K562 (cell line): ENCODE results near the gene C10orf53. TPM values are rescaled to one million over a fixed set of nuclear protein-coding genes. Genes with fewer than 3 reads are reported as not detected.

Experiments
- ATAC-seq: fragments of 200-7000 bp; cut with Tn5 transposase; 3 replicates; pipeline ENCODE4 v1.9.1; 2020; ENCODE audit warnings: moderate library complexity
- BruUV-seq: library from RNA; stranded (reverse); fragments of 400-500 nt; replicated peaks from 2 replicates; lab custom pipeline; 2021; lab: Mats Ljungman, UMichigan
- CTCF ChIA-PET: fragments of 300-600 bp; formaldehyde crosslinking; extraction: SDS; loops from one replicate; lab custom pipeline; 2021; ENCODE audit warnings: low intra/inter-chr PET ratio; lab: Yijun Ruan, JAX
- POLR2A ChIA-PET: fragments of 300-600, 350-650 bp; sonication (Branson Sonifier 250); formaldehyde crosslinking; extraction: SDS; loops from one replicate; lab custom pipeline; 2021; ENCODE audit warnings: antibody characterized with exemption, inconsistent platforms; lab: Yijun Ruan, JAX
- DNase-seq, 4 experiments: peaks; one replicate each; pipeline versions ENCODE4 v3.0.0 to v3.0.0-alpha.2; 2011 to 2018; ENCODE audit warnings: low spot score in 3 of 4, mixed read lengths in 3 of 4; ENCODE audit errors: extremely low read depth in 1 of 4
- FAIRE-seq: peaks from 2 replicates; lab custom pipeline; 2011; peaks lifted over from hg19 to GRCh38; lab: Jason Lieb, UNC
- H2AFZ ChIP-seq: 2 replicates; pipeline ENCODE4 v1.6.0; 2011; ENCODE audit warnings: low read depth, low read length, control low read depth, inconsistent platforms
- H3K27ac ChIP-seq: fragments of 200-600 bp; 3 replicates; pipeline ENCODE4 v1.8.0; 2011; ENCODE audit warnings: low read depth, mild to moderate bottlenecking, control low read depth, inconsistent platforms, low read length, moderate library complexity, mixed read lengths; ENCODE audit errors: extremely low read depth
- H3K27me3 ChIP-seq, 2 experiments: fragments of 300-600 bp in 1 of 2; 2 replicates in 1 of 2; 3 replicates in 1 of 2; pipeline versions ENCODE4 v1.6.0 to v1.8.0; 2011; ENCODE audit warnings: inconsistent platforms in 2 of 2, low read length in 2 of 2, mild to moderate bottlenecking in 1 of 2, mixed read lengths in 1 of 2, moderate library complexity in 1 of 2; ENCODE audit not compliant: control insufficient read depth in 2 of 2, insufficient read depth in 2 of 2
- H3K36me3 ChIP-seq: fragments of 300-600 bp; 3 replicates; pipeline ENCODE4 v1.8.0; 2011; ENCODE audit warnings: mild to moderate bottlenecking, low read length, inconsistent platforms; ENCODE audit not compliant: control insufficient read depth, insufficient read depth
- H3K4me1 ChIP-seq, 2 experiments: fragments of 200-600 bp in 1 of 2; replicated peaks in 1 of 2; 2 replicates in 1 of 2; 3 replicates in 1 of 2; pipeline versions ENCODE4 v1.5.1 to v1.8.0; 2011; ENCODE audit warnings: inconsistent platforms in 2 of 2, low read length in 2 of 2, mild to moderate bottlenecking in 1 of 2, mixed read lengths in 1 of 2, moderate library complexity in 1 of 2; ENCODE audit not compliant: control insufficient read depth in 2 of 2, insufficient read depth in 2 of 2
- H3K4me2 ChIP-seq: 2 replicates; pipeline ENCODE4 v1.6.1; 2011; ENCODE audit warnings: low read length, control low read depth, inconsistent platforms, mixed read lengths; ENCODE audit not compliant: insufficient read depth
- H3K4me3 ChIP-seq: fragments of 200-600 bp; sonication (generic), shearing (Covaris generic); 2 replicates; pipeline ENCODE4 v1.5.1; 2016; ENCODE audit warnings: control low read depth, inconsistent platforms
- H3K79me2 ChIP-seq: fragments of 200-600 bp; 3 replicates; pipeline ENCODE4 v1.8.0; 2011; ENCODE audit warnings: low read length, inconsistent platforms; ENCODE audit not compliant: control insufficient read depth, insufficient read depth
- H3K9ac ChIP-seq, 2 experiments: 2 replicates each; pipeline versions ENCODE4 v1.6.0 to v1.6.1; 2011; ENCODE audit warnings: low read depth in 2 of 2, low read length in 2 of 2, control low read depth in 1 of 2, inconsistent platforms in 1 of 2, mild to moderate bottlenecking in 1 of 2, mixed read lengths in 1 of 2; ENCODE audit not compliant: insufficient read depth in 1 of 2
- H3K9me1 ChIP-seq: one replicate; pipeline ENCODE4 v1.6.0; 2011; ENCODE audit warnings: inconsistent platforms, mild to moderate bottlenecking, low read length, moderate library complexity; ENCODE audit not compliant: control insufficient read depth, insufficient read depth
- H3K9me3 ChIP-seq: replicated peaks from 2 replicates; pipeline ENCODE4 v1.5.1; 2011; ENCODE audit warnings: low read depth, low read length, inconsistent platforms; ENCODE audit not compliant: control insufficient read depth, insufficient read depth
- H4K20me1 ChIP-seq: replicated peaks from 2 replicates; pipeline ENCODE4 v1.6.1; 2011; ENCODE audit warnings: low read length, inconsistent platforms, mixed read lengths; ENCODE audit not compliant: control insufficient read depth, insufficient read depth
- BRD9 ChIP-seq: fragments of 450-650 bp; IDR thresholded peaks from 2 replicates; pipeline ENCODE4 v1.6.1; 2018; ENCODE audit warnings: low read depth; ENCODE audit not compliant: partially characterized antibody
- CREB1 ChIP-seq, 2 experiments: sonication (generic) in 1 of 2; formaldehyde crosslinking in 1 of 2; IDR thresholded peaks; 2 replicates each; pipeline versions ENCODE4 v1.6.1 to v1.8.0; 2012 to 2022; ENCODE audit warnings: inconsistent platforms in 1 of 2, mild to moderate bottlenecking in 1 of 2, missing genetic modification reagents in 1 of 2, moderate library complexity in 1 of 2
- ETS2 ChIP-seq: IDR thresholded peaks from 2 replicates; pipeline ENCODE4 v1.6.1; 2016; ENCODE audit warnings: borderline replicate concordance, missing genetic modification characterization, mild to moderate bottlenecking, moderate library complexity, missing compliant biosample characterization; ENCODE audit not compliant: poor library complexity, severe bottlenecking
- LEF1 ChIP-seq: fragments of 450-650 bp; IDR thresholded peaks from 2 replicates; pipeline ENCODE4 v1.6.1; 2016; ENCODE audit warnings: mild to moderate bottlenecking
- MTF1 ChIP-seq: fragments of 250-450 bp; sonication (Bioruptor Pico); IDR thresholded peaks from 2 replicates; pipeline ENCODE4 v1.9.0; 2021; ENCODE audit warnings: moderate library complexity, mild to moderate bottlenecking, inconsistent platforms, borderline replicate concordance
- PURB ChIP-seq: sonication (generic); formaldehyde crosslinking; IDR thresholded peaks from 2 replicates; pipeline ENCODE4 v1.9.0; 2021; ENCODE audit warnings: low read depth, mild to moderate bottlenecking, missing genetic modification reagents
- RBM22 ChIP-seq: fragments of 200-400 bp; formaldehyde crosslinking; IDR thresholded peaks from 2 replicates; pipeline ENCODE4 v1.6.1; 2018; ENCODE audit warnings: low read length, low read depth; ENCODE audit not compliant: poor library complexity, severe bottlenecking
- SREBF1 ChIP-seq: fragments of 150-350 bp; IDR thresholded peaks from 2 replicates; pipeline ENCODE4 v1.6.1; 2014; ENCODE audit warnings: antibody characterized with exemption, low read depth, low read length, borderline replicate concordance
- TSC22D4 ChIP-seq: fragments of 450-650 bp; IDR thresholded peaks from 2 replicates; pipeline ENCODE4 v1.6.1; 2016; ENCODE audit warnings: missing genetic modification characterization, missing biosample characterization, control low read depth
- ZBTB8A ChIP-seq: fragments of 450-650 bp; IDR thresholded peaks from 2 replicates; pipeline ENCODE4 v1.6.1; 2018; ENCODE audit warnings: mild to moderate bottlenecking, moderate library complexity; ENCODE audit not compliant: partially characterized antibody
- ZNF3 ChIP-seq: fragments of 250-450 bp; sonication (Bioruptor Pico); IDR thresholded peaks from 2 replicates; pipeline ENCODE4 v1.5.0; 2021; ENCODE audit warnings: mild to moderate bottlenecking, moderate library complexity
- ZNF561 ChIP-seq: fragments of 450-650 bp; formaldehyde crosslinking; conservative IDR thresholded peaks from 2 replicates; pipeline ENCODE4 v1.4.0; 2020; ENCODE audit warnings: mild to moderate bottlenecking, moderate library complexity
- ZNF57 ChIP-seq: fragments of 450-650 bp; formaldehyde crosslinking; IDR thresholded peaks from 2 replicates; pipeline ENCODE4 v1.4.0; 2020; ENCODE audit warnings: mild to moderate bottlenecking, moderate library complexity
- WGBS: fragments of 100-300 bp; shearing (Covaris generic); methylation state at CpG from one replicate; pipeline ENCODE4 v1.1.6; 2016; ENCODE audit warnings: low coverage, mixed read lengths; ENCODE audit not compliant: insufficient coverage; ENCODE audit errors: missing lambda C conversion rate; 5-methylcytosine and 5-hydroxymethylcytosine counted together
- in situ Hi-C: fragments of 300-500 bp; cut with MboI; formaldehyde crosslinking; loops from 4 replicates; pipeline ENCODE4 v1.15.0; 2018; ENCODE audit warnings: inconsistent platforms, mixed read lengths
- intact Hi-C: fragments of 100-400 bp; cut with micrococcal nuclease; formaldehyde crosslinking; loops from 2 replicates; pipeline ENCODE4 v1.14.2; 2022
- polyA plus RNA-seq, 8 experiments: library from polyadenylated mRNA; depleted of rRNA in 4 of 8; stranded (reverse) in 5 of 8; unstranded in 3 of 8; fragments of >200 nt; fragmentation: Nextera tagmentation in 2 of 8; fragmentation: Illumina TruSeq in 1 of 8; extraction: Ambion mirVana in 2 of 8; extraction: Trizol in 1 of 8; gene quantifications; 2 replicates each; pipeline versions ENCODE4 v1.2.1 to v1.2.3, GENCODE V29; 2011 to 2014; ENCODE audit warnings: inconsistent platforms in 1 of 8, missing spikeins in 1 of 8
- total RNA-seq, 7 experiments: library from RNA; depleted of rRNA in 6 of 7; stranded (reverse); fragments of >200 nt in 6 of 7; fragmentation: Illumina TruSeq in 2 of 7; extraction: Trizol in 2 of 7; gene quantifications; 2 replicates each; pipeline versions ENCODE4 v1.2.1 to v1.2.3, GENCODE V29; 2011 to 2021; ENCODE audit warnings: low replicate concordance in 1 of 7
- TF ChIP-seq, protein P1 (sequence below): fragments of 250-450 bp; sonication (Bioruptor Pico); IDR thresholded peaks from 2 replicates; pipeline ENCODE4 v1.5.1; 2021; ENCODE audit warnings: mild to moderate bottlenecking
- TF ChIP-seq, protein P2 (sequence below): sonication (generic); formaldehyde crosslinking; IDR thresholded peaks from 2 replicates; pipeline ENCODE4 v1.8.0; 2022; ENCODE audit warnings: mild to moderate bottlenecking, missing genetic modification reagents
- TF ChIP-seq, protein P3 (sequence below), 2 experiments: fragments of 250-450 bp in 1 of 2; fragments of 450-650 bp in 1 of 2; sonication (Bioruptor Pico) in 1 of 2; IDR thresholded peaks; 2 replicates each; pipeline versions ENCODE4 v1.6.1 to v1.8.0; 2016 to 2021; ENCODE audit warnings: mild to moderate bottlenecking in 2 of 2, moderate library complexity in 2 of 2, missing compliant biosample characterization in 1 of 2, missing genetic modification characterization in 1 of 2
- TF ChIP-seq, protein P4 (sequence below), 2 experiments: fragments of 450-650 bp; IDR thresholded peaks; 2 replicates each; pipeline ENCODE4 v1.6.1; 2016

The C10orf53 gene
- total and polyA plus RNA-seq, 9 of the 15 experiments (the other 6 are each of a cell fraction or from before 2014, with no cell fraction given): not detected

DNA sequence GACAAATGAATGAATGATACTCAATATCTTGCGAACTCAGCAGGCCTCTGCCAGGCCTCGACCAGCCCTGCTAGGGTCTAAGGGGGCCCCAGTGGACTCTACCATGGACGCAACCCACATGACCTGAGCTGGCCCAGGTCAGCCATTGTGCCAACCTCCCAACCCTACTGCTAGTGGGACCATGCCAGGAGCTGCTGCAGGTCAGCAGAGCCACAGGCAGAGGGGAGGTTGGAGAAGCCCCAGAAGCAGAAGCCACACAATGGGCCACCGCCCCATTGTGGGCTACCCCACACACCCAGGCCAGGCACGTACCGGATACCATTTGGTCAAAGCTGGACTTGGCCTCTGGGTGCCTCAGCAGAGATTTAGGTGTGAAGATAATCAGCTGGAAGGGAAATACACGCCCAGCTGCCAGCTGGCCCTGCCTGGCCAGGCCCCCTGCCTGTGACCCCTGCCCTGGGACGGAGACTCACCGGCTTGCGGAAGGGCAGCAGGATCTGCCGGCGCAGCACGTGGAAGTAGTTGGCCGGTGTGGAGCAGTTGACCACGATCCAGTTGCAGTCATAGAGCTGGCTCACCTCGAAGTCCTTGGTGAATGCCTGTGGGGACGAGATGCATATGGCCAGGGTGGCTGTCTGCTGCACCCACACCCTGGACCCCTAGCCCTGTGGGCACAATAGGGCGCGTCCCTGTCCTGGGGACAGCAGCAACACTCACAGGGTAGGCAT is 58.2 kb downstream of the C10orf53 start:
- no peaks in the 10 kb centered on the region for H3K79me2 ChIP-seq
- no peak overlapping the region for H2AFZ ChIP-seq
- H3K9me3 ChIP-seq: no peaks in the 10 kb centered on the region
- H3K4me2 ChIP-seq: no peak overlapping the region
- peaks cover 0 to 55% of the 10 kb centered on the region in 2 experiments; a peak in 3 of 5 replicates for H3K27me3 ChIP-seq
- H3K27ac ChIP-seq: no peak overlapping the region
- H3K36me3 ChIP-seq: no peaks in the 10 kb centered on the region
- H3K4me1 ChIP-seq: peaks cover 0 to 12% of the 10 kb centered on the region in 2 experiments; a peak in 2 of 5 replicates
- ATAC-seq (no peak), DNase-seq (no peak), FAIRE-seq (no peak)
- in situ Hi-C loops (no loop called here), intact Hi-C loops (no loop called here)
- TF ChIP-seq ETS2 (tag): no peak
- TF ChIP-seq ZBTB8A: no peak
- no peak for TF ChIP-seq ZNF3 (CRISPR knock-in tag)
- TF ChIP-seq, protein P1, sequence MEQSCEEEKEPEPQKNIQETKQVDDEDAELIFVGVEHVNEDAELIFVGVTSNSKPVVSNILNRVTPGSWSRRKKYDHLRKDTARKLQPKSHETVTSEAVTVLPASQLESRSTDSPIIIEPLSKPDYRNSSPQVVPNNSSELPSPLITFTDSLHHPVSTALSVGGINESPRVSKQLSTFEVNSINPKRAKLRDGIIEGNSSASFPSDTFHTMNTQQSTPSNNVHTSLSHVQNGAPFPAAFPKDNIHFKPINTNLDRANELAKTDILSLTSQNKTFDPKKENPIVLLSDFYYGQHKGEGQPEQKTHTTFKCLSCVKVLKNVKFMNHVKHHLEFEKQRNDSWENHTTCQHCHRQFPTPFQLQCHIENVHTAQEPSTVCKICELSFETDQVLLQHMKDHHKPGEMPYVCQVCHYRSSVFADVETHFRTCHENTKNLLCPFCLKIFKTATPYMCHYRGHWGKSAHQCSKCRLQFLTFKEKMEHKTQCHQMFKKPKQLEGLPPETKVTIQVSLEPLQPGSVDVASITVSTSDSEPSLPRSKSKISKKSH (CRISPR knock-in tag): no peak
- no peak for TF ChIP-seq BRD9
- TF ChIP-seq TSC22D4: no peak
- TF ChIP-seq, protein P2, sequence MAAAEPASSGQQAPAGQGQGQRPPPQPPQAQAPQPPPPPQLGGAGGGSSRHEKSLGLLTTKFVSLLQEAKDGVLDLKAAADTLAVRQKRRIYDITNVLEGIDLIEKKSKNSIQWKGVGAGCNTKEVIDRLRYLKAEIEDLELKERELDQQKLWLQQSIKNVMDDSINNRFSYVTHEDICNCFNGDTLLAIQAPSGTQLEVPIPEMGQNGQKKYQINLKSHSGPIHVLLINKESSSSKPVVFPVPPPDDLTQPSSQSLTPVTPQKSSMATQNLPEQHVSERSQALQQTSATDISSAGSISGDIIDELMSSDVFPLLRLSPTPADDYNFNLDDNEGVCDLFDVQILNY (CRISPR knock-in tag): no peak
- TF ChIP-seq, protein P3, sequence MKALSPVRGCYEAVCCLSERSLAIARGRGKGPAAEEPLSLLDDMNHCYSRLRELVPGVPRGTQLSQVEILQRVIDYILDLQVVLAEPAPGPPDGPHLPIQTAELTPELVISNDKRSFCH (CRISPR knock-in tag; IDR thresholded peaks at IDR 0.05): no peak
- TF ChIP-seq, protein P3 (tag; IDR thresholded peaks at IDR 0.05): no peak
- no peak for TF ChIP-seq LEF1
- TF ChIP-seq, protein P4, sequence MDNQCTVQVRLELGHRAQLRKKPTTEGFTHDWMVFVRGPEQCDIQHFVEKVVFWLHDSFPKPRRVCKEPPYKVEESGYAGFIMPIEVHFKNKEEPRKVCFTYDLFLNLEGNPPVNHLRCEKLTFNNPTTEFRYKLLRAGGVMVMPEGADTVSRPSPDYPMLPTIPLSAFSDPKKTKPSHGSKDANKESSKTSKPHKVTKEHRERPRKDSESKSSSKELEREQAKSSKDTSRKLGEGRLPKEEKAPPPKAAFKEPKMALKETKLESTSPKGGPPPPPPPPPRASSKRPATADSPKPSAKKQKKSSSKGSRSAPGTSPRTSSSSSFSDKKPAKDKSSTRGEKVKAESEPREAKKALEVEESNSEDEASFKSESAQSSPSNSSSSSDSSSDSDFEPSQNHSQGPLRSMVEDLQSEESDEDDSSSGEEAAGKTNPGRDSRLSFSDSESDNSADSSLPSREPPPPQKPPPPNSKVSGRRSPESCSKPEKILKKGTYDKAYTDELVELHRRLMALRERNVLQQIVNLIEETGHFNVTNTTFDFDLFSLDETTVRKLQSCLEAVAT (IDR thresholded peaks at IDR 0.05): no peak
- TF ChIP-seq MTF1 (CRISPR knock-in tag): no peak
- TF ChIP-seq PURB: no peak
- TF ChIP-seq RBM22: no peak
- no peak for TF ChIP-seq ZNF57 (CRISPR knock-in tag)
- TF ChIP-seq SREBF1: no peak
- TF ChIP-seq CREB1 (IDR thresholded peaks at IDR 0.05): no peak
- no peak for TF ChIP-seq CREB1 (CRISPR knock-in tag; IDR thresholded peaks at IDR 0.05)
- no peak for TF ChIP-seq ZNF561
- no TSS peak for BruUV-seq
- 8% methylated on average over 19 of the region's 19 CpGs for WGBS
- H4K20me1 ChIP-seq: peaks cover 29% of the 10 kb centered on the region
- ChIA-PET CTCF (no interaction called here), POLR2A (no interaction called here)
- H3K9me1 ChIP-seq: no peaks in the 10 kb centered on the region
- no peak overlapping the region for H3K4me3 ChIP-seq
- peak overlapping the region in 1 of 2 experiments; percentile 52; a peak in 1 of 4 replicates for H3K9ac ChIP-seq
